ENCODE results near the gene ASIP. TPM values are rescaled to one million over a fixed set of nuclear protein-coding genes. Genes with fewer than 3 reads are reported as not detected.
"Not testable (repeated sequence)": the region's sequence is repeated elsewhere in the genome, so short reads cannot be mapped to it uniquely, and the experiment has no call there.

Gene ASIP
- not detected in 3 replicates for total RNA-seq

GRCh38 chr20:34240693-34241615 lies at the start of gene ASIP:
Gene ASIP, plus strand, starts transcription at chr20:34241423. Its CDS starts 18,952 bp downstream, at chr20:34260375.
- H3K27me3 Mint-ChIP-seq (ENCODE audit: low read depth): no peaks in the 10 kb centered on the region
- TF ChIP-seq CTCF (IDR thresholded peaks at IDR 0.05; ENCODE audit: unreplicated experiment): no peak
- peak within 1 kb of the TSS; percentile 1 for H3K27ac Mint-ChIP-seq
- DNase-seq (ENCODE audit: low spot score in 2 of 2, unreplicated experiment in 2 of 2): no peak
- H3K4me1 Mint-ChIP-seq: peaks cover 8% of the 10 kb centered on the region
- H3K9me3 Mint-ChIP-seq: peaks cover 27% of the 10 kb centered on the region
- peaks cover 9% of the 10 kb centered on the region for H3K36me3 Mint-ChIP-seq
- no peak within 1 kb of the TSS for H3K4me3 Mint-ChIP-seq

DNA sequence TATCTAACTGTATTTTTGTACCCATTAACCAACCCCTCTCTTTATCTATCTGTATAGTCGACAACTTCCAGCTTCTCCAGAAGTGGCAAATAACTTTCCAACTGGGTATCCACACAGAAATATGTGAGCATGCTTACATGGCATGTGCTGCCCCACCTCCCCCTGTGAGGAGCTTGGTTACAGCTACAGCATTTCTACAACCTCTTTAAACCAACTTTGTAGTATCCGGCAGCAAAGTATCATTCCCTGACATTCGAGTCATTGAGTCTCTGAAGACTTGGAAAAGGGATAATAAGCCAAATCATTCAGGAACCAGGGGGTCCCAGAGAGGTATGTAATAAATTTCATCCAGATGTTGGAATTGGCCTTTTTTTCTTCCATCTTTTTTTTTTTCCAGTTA lies 48.2 kb upstream of the ASIP start:
- Mint-ChIP-seq H3K4me1 (peaks cover 43% of the 10 kb centered on the region), H3K9me3 (no peaks in the 10 kb centered on the region), H3K36me3 (no peaks in the 10 kb centered on the region), H3K4me3 (no peak overlapping the region), H3K27ac (peak overlapping the region; percentile 60), H3K27me3 (ENCODE audit: low read depth) (no peaks in the 10 kb centered on the region)
- TF ChIP-seq CTCF (IDR thresholded peaks at IDR 0.05; ENCODE audit: unreplicated experiment): no peak
- no peak for DNase-seq (ENCODE audit: low spot score in 2 of 2, unreplicated experiment in 2 of 2)

DNA sequence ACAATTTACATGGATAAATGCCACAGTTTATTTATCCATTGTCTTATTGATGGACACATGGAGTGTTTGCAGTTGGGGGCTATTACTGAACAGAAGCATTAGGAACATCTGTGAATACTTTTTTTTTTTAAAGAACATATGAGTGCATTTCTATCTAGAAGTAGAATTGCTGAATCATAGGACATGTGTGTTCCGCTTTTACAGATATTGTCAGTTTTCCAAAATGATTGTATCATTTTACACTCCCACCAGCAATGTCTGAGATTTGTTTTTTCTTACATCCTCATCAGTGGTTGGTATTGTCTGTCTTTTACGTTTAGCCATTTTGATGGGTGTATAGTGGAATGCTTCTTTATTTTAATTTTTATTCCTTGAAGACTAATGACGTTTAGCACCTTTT lies 42.0 kb upstream of the ASIP start:
- Mint-ChIP-seq H3K36me3 (no peaks in the 10 kb centered on the region), H3K4me3 (no peak overlapping the region), H3K27me3 (ENCODE audit: low read depth) (no peaks in the 10 kb centered on the region)

DNA sequence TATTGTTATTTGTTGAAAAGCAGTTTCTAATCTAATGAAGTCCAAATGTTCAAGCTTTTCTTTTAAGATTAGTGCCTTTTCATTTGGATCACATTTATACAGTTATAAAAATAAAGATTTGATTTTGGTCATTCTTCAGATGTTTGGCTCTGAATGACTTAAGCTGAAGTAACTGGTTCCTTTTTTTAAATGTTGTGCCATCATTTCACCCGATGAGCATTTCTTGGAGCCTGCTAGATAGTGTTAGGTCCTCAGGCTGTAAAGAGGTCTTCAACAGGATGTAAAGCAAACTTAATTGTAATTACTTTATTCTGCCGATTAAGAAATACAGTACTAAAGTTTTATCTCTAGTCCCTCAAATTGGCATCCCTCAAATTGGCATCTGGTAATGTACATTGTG lies 41.2 kb upstream of the ASIP start:
- TF ChIP-seq CTCF (IDR thresholded peaks at IDR 0.05; ENCODE audit: unreplicated experiment): no peak
- Mint-ChIP-seq H3K4me3 (no peak overlapping the region), H3K9me3 (no peaks in the 10 kb centered on the region), H3K4me1 (peaks cover 30% of the 10 kb centered on the region), H3K27me3 (ENCODE audit: low read depth) (no peaks in the 10 kb centered on the region), H3K36me3 (no peaks in the 10 kb centered on the region), H3K27ac (no peak overlapping the region)
- no peak for DNase-seq (ENCODE audit: low spot score in 2 of 2, unreplicated experiment in 2 of 2)

More for the DNA sequence above, 42.0 kb upstream of the ASIP start:
- H3K4me1 Mint-ChIP-seq: peaks cover 36% of the 10 kb centered on the region
- DNase-seq (ENCODE audit: low spot score in 2 of 2, unreplicated experiment in 2 of 2): no peak
- no peak overlapping the region for H3K27ac Mint-ChIP-seq
- H3K9me3 Mint-ChIP-seq: no peaks in the 10 kb centered on the region
- no peak for TF ChIP-seq CTCF (IDR thresholded peaks at IDR 0.05; ENCODE audit: unreplicated experiment)

DNA sequence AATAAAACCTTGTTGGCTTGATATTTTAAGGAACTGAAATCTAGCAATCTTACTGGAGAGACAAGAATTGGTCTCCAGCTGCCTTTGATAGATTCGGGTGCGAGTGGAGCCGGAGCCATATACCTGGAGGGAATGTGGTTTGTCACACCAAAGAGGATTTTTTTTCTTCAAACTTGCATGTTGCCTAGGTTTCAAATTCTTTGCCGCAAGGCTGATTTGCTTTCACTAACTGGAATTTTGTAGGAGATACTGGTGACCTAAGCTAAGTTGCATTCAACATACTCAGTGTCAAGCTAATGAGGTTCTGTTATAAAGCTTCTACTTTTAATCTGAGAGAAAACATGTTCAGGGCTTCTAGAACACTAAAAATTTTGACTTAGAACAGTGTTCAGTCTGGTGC lies 39.7 kb upstream of the ASIP start:
- TF ChIP-seq CTCF (IDR thresholded peaks at IDR 0.05; ENCODE audit: unreplicated experiment): no peak
- peaks cover 20% of the 10 kb centered on the region for H3K4me1 Mint-ChIP-seq
- no peaks in the 10 kb centered on the region for H3K36me3 Mint-ChIP-seq
- peak overlapping the region; percentile 60 for H3K27ac Mint-ChIP-seq
- DNase-seq (ENCODE audit: low spot score in 2 of 2, unreplicated experiment in 2 of 2): no peak
- H3K27me3 Mint-ChIP-seq (ENCODE audit: low read depth): no peaks in the 10 kb centered on the region
- no peak overlapping the region for H3K4me3 Mint-ChIP-seq
- peaks cover 4% of the 10 kb centered on the region for H3K9me3 Mint-ChIP-seq

GRCh38 chr20:34205172-34205880 lies 35.9 kb upstream of the ASIP start:
- peaks cover 15% of the 10 kb centered on the region for H3K4me1 Mint-ChIP-seq
- peaks cover 16% of the 10 kb centered on the region for H3K9me3 Mint-ChIP-seq
- DNase-seq (ENCODE audit: low spot score in 2 of 2, unreplicated experiment in 2 of 2); H3K27me3 Mint-ChIP-seq (ENCODE audit: low read depth); H3K27ac Mint-ChIP-seq; H3K36me3 Mint-ChIP-seq; H3K4me3 Mint-ChIP-seq: not testable (repeated sequence)
